GM12878 (cell line): ENCODE measurements around the gene PRPSAP2. TPM values are rescaled to one million over a fixed set of nuclear protein-coding genes. Genes with fewer than 3 reads are reported as not detected.

Experiments
- ATAC-seq: fragments of 200-7000 bp; cut with Tn5 transposase; 3 replicates; pipeline ENCODE4 v1.9.1; 2020; ENCODE audit warnings: mild to moderate bottlenecking, moderate library complexity
- BruUV-seq: library from RNA; stranded (reverse); fragments of 400-500 nt; replicated peaks from 2 replicates; lab custom pipeline; 2021; lab: Mats Ljungman, UMichigan
- CTCF ChIA-PET: fragments of 300-600 bp; sonication (Branson Sonifier 250); formaldehyde crosslinking; extraction: SDS; loops from one replicate; lab custom pipeline; 2021; ENCODE audit warnings: inconsistent platforms; lab: Yijun Ruan, JAX
- POLR2A ChIA-PET: fragments of 350-600 bp; formaldehyde crosslinking; extraction: SDS; loops from one replicate; lab custom pipeline; 2021; ENCODE audit warnings: inconsistent platforms; lab: Charles Lee
- RAD21 ChIA-PET: fragments of 300-600 bp; sonication (Branson Sonifier 250); formaldehyde crosslinking; loops from one replicate; lab custom pipeline; 2023; ENCODE audit warnings: antibody characterized with exemption; ENCODE audit not compliant: unreplicated experiment; lab: Charles Lee
- SMC1A ChIA-PET: fragments of 300-600 bp; sonication (Branson Sonifier 250); formaldehyde crosslinking; loops from one replicate; lab custom pipeline; 2023; ENCODE audit not compliant: unreplicated experiment, uncharacterized antibody; lab: Charles Lee
- DNase-seq: peaks from one replicate; pipeline ENCODE4 v3.0.0-alpha.2; 2011; ENCODE audit warnings: low read depth, low spot score
- FAIRE-seq: peaks from 3 replicates; lab custom pipeline; 2011; peaks lifted over from hg19 to GRCh38; lab: Jason Lieb, UNC
- H2AFZ ChIP-seq: 2 replicates; pipeline ENCODE4 v1.6.0; 2011; ENCODE audit warnings: low read depth, low read length, control low read depth; ENCODE audit not compliant: control insufficient read depth
- H3K27ac ChIP-seq: 2 replicates; pipeline ENCODE4 v1.5.1; 2011; ENCODE audit warnings: control low read depth; ENCODE audit not compliant: control insufficient read depth, insufficient read depth
- H3K27me3 ChIP-seq, 2 experiments: replicated peaks in 1 of 2; 2 replicates each; pipeline versions ENCODE4 v1.6.0 to v1.6.1; 2011; ENCODE audit warnings: low read length in 1 of 2; ENCODE audit not compliant: control insufficient read depth in 2 of 2, insufficient read depth in 2 of 2
- H3K36me3 ChIP-seq, 2 experiments: 2 replicates each; pipeline ENCODE4 v1.5.1; 2011; ENCODE audit warnings: low read length in 1 of 2; ENCODE audit not compliant: control insufficient read depth in 2 of 2, insufficient read depth in 2 of 2
- H3K4me1 ChIP-seq: 2 replicates; pipeline ENCODE4 v1.6.1; 2011; ENCODE audit warnings: mild to moderate bottlenecking, low read length, moderate library complexity, mixed read lengths; ENCODE audit not compliant: control insufficient read depth, insufficient read depth
- H3K4me2 ChIP-seq: 2 replicates; pipeline ENCODE4 v1.6.0; 2011; ENCODE audit warnings: control low read depth; ENCODE audit not compliant: control insufficient read depth, insufficient read depth
- H3K4me3 ChIP-seq: fragments of 200-600 bp; sonication (generic); 2 replicates; pipeline ENCODE4 v1.5.1; 2016
- H3K79me2 ChIP-seq: 2 replicates; pipeline ENCODE4 v1.6.0; 2011; ENCODE audit warnings: low read length; ENCODE audit not compliant: control insufficient read depth, insufficient read depth
- H3K9ac ChIP-seq: 2 replicates; pipeline ENCODE4 v1.8.0; 2011; ENCODE audit warnings: low read length, control low read depth, mixed read lengths; ENCODE audit not compliant: control insufficient read depth, insufficient read depth
- H3K9me3 ChIP-seq: replicated peaks from 3 replicates; pipeline ENCODE4 v1.5.1; 2011; ENCODE audit warnings: mild to moderate bottlenecking, low read length; ENCODE audit not compliant: control insufficient read depth, insufficient read depth
- H4K20me1 ChIP-seq: 2 replicates; pipeline ENCODE4 v1.6.0; 2011; ENCODE audit not compliant: control insufficient read depth, insufficient read depth
- EED ChIP-seq: sonication (generic); IDR thresholded peaks from 2 replicates; pipeline ENCODE4 v1.6.1; 2016; ENCODE audit warnings: antibody characterized with exemption, low read depth
- HCFC1 ChIP-seq: fragments of 150-350 bp; IDR thresholded peaks from 2 replicates; pipeline ENCODE4 v1.6.1; 2014; ENCODE audit warnings: low read length
- MAX ChIP-seq: IDR thresholded peaks from 2 replicates; pipeline ENCODE4 v1.6.1; 2012; ENCODE audit warnings: low read depth, low read length, improper control_type of control experiment
- MLLT1 ChIP-seq: fragments of 450-650 bp; IDR thresholded peaks from 2 replicates; pipeline ENCODE4 v1.6.1; 2016; ENCODE audit warnings: mild to moderate bottlenecking
- NKRF ChIP-seq: fragments of 450-650 bp; conservative IDR thresholded peaks from 2 replicates; pipeline ENCODE4 v1.6.1; 2017; ENCODE audit warnings: mild to moderate bottlenecking, moderate library complexity
- POU2F2 ChIP-seq: IDR thresholded peaks from 3 replicates; pipeline ENCODE4 v1.6.1; 2011; ENCODE audit warnings: low read depth, mild to moderate bottlenecking, low read length, borderline replicate concordance
- RB1 ChIP-seq: fragments of 450-650 bp; formaldehyde crosslinking; IDR thresholded peaks from 2 replicates; pipeline ENCODE4 v1.6.1; 2017; ENCODE audit warnings: mild to moderate bottlenecking, borderline replicate concordance
- REST ChIP-seq: IDR thresholded peaks from 2 replicates; pipeline ENCODE4 v1.6.1; 2012; ENCODE audit warnings: mild to moderate bottlenecking, low read depth, low read length
- SIX5 ChIP-seq: IDR thresholded peaks from 2 replicates; pipeline ENCODE4 v1.6.1; 2011; ENCODE audit warnings: mild to moderate bottlenecking, low read depth, low read length, moderate library complexity; ENCODE audit not compliant: severe bottlenecking
- SMC3 ChIP-seq: IDR thresholded peaks from 2 replicates; pipeline ENCODE4 v1.6.1; 2011; ENCODE audit warnings: low read length, improper control_type of control experiment, borderline replicate concordance
- STAT1 ChIP-seq: fragments of 450-650 bp; conservative IDR thresholded peaks from 2 replicates; pipeline ENCODE4 v1.6.1; 2014; ENCODE audit warnings: antibody characterized with exemption, mild to moderate bottlenecking
- SUPT20H ChIP-seq: IDR thresholded peaks from 2 replicates; pipeline ENCODE4 v1.6.1; 2011; ENCODE audit warnings: low read depth, mild to moderate bottlenecking, low read length, moderate library complexity, borderline replicate concordance; ENCODE audit not compliant: control insufficient read depth
- TCF3 ChIP-seq: IDR thresholded peaks from 2 replicates; pipeline ENCODE4 v1.6.1; 2012; ENCODE audit warnings: low read depth, mild to moderate bottlenecking, low read length, borderline replicate concordance; ENCODE audit not compliant: insufficient read depth
- ZBED1 ChIP-seq: IDR thresholded peaks from 2 replicates; pipeline ENCODE4 v1.6.1; 2016; ENCODE audit warnings: borderline replicate concordance
- WGBS: methylation state at CpG from one replicate; pipeline ENCODE4 v1.1.6; 2016; ENCODE audit warnings: low lambda C conversion rate; ENCODE audit not compliant: insufficient replicate concordance, insufficient coverage; ENCODE audit errors: missing lambda C conversion rate; 5-methylcytosine and 5-hydroxymethylcytosine counted together
- in situ Hi-C: fragments of 300-500 bp; cut with MboI; formaldehyde crosslinking; loops from 9 replicates; pipeline ENCODE4 v1.14.3; 2018; ENCODE audit warnings: mixed read lengths
- intact Hi-C: fragments of 100-400 bp; cut with micrococcal nuclease; formaldehyde crosslinking; loops from one replicate; pipeline ENCODE4 v1.14.2; 2022; ENCODE audit not compliant: unreplicated experiment
- polyA plus RNA-seq, 11 experiments: library from polyadenylated mRNA; depleted of rRNA in 4 of 11; unstranded in 6 of 11; stranded (reverse) in 5 of 11; fragments of >200 nt; fragmentation: Nextera tagmentation in 4 of 11; fragmentation: Illumina TruSeq in 1 of 11; extraction: Ambion mirVana in 4 of 11; extraction: Trizol in 1 of 11; gene quantifications; 1 replicate in 1 of 11; 2 replicates in 10 of 11; pipeline versions ENCODE4 v1.2.1 to v1.2.3, GENCODE V29; 2011 to 2016; ENCODE audit warnings: inconsistent platforms in 2 of 11, missing spikeins in 2 of 11, low read depth in 1 of 11
- total RNA-seq, 4 experiments: library from RNA; depleted of rRNA in 3 of 4; stranded (reverse); fragments of >200 nt in 3 of 4; fragmentation: Illumina TruSeq in 1 of 4; extraction: Trizol in 1 of 4; gene quantifications; 2 replicates each; pipeline versions ENCODE4 v1.2.1 to v1.2.3, GENCODE V29; 2013 to 2021

The PRPSAP2 gene
- total and polyA plus RNA-seq, 10 of the 15 experiments (the other 5 are each of a cell fraction or from before 2014, with no cell fraction given) = 33.2 to 102 (median 83.8) TPM

DNA sequence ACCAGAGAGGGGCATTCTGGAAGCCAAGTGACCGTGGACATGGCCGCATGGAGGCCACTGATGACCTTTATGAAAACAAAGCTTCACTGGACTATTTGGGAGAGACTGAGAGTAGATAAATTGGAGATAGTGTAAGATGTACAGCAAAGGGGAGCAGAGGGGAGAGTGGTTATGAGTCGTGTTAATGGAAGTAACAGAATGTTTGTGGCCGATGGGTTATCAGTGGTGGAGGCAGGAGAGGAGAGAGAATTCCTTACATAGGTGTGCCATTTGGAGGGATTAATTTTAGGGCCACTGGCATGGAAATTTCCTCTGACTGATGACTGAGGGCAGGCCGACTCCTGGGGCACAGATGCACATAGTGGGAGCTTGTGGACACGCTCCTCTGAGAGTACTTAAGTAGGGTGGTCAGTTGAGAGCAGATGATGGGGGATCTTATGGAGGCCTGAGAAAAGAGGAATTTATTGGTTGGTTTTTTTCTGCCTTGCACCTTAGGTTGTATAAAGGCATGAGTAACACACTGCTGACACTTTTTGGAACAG lies 19.2 kb downstream of the PRPSAP2 start (continued):
- TF ChIP-seq EED (no peak), RB1 (no peak), HCFC1 (no peak), ZBED1 (no peak), REST (no peak), SUPT20H (no peak), SMC3 (no peak), STAT1 (no peak)
- TF ChIP-seq, all 136 proteins: peak for 0

GRCh38 chr17:18888766-18889290 lies 30.9 kb downstream of the PRPSAP2 start:
- peaks cover 12 to 37% of the 10 kb centered on the region in 2 experiments for H3K36me3 ChIP-seq

More at GRCh38 chr17:18888766-18889290, 30.9 kb downstream of the PRPSAP2 start:
- TF ChIP-seq MLLT1 (no peak), TCF3 (no peak), SMC3 (no peak), SIX5 (no peak), POU2F2 (no peak), MAX (no peak), NKRF (no peak)
- TF ChIP-seq, all 136 proteins: peak for 0
- ChIA-PET SMC1A (interaction anchor here (1.1 kb wide), 1 partner anchor 10 kb away, joined by 3 read pairs; no protein-coding TSS in a partner anchor), CTCF (interaction anchor here (1.4 kb wide), 1 partner anchor 11 kb away, joined by 3 read pairs; no protein-coding TSS in a partner anchor), POLR2A (interaction anchor here (0.9 kb wide), 1 partner anchor 19 kb away, joined by 3 read pairs; no protein-coding TSS in a partner anchor), RAD21 (no interaction called here)
- Histone ChIP-seq H3K27me3 (no peaks in the 10 kb centered on the region), H3K4me3 (no peak overlapping the region), H3K4me1 (peaks cover 3% of the 10 kb centered on the region; the same call in 1 of the 2 replicates), H3K27ac (no peak overlapping the region), H3K9ac (no peak overlapping the region), H3K4me2 (no peak overlapping the region), H3K9me3 (no peaks in the 10 kb centered on the region; the same call in 2 of the 3 replicates), H4K20me1 (no peaks in the 10 kb centered on the region), H3K79me2 (no peaks in the 10 kb centered on the region), H2AFZ (no peak overlapping the region)
- 7% methylated on average over 2 of the region's 9 CpGs for WGBS
- ATAC-seq = no peak
- in situ Hi-C loops = no loop called here
- DNase-seq = no peak
- BruUV-seq = no TSS peak
- FAIRE-seq = no peak
- intact Hi-C loops = no loop called here
